Pancreas (tissue), 10 donors: ENCODE measurements around the gene CA4. TPM values are rescaled to one million over a fixed set of nuclear protein-coding genes. Genes with fewer than 3 reads are reported as not detected.

Experiments used
- ATAC-seq, 4 donors: fragments of 200-7000 bp; cut with Tn5 transposase; one replicate each; pipeline versions ENCODE4 v1.8.0 to v1.9.1; 2020; ENCODE audit warnings: mild to moderate bottlenecking in 4 of 4, moderate library complexity in 4 of 4
- DNase-seq, 6 donors: peaks; one replicate each; pipeline ENCODE4 v3.0.0-alpha.2; 2020
- FAIRE-seq: peaks from 2 replicates; lab custom pipeline; 2012; peaks lifted over from hg19 to GRCh38; lab: Jason Lieb, UNC
- H3K27ac ChIP-seq, 4 donors: fragments of 200-600 bp; sonication (generic); 1 replicate in 3 of 4; 2 replicates in 1 of 4; pipeline versions ENCODE4 v1.5.0 to v1.8.0; 2020
- H3K27me3 ChIP-seq, 4 donors: fragments of 200-600 bp; one replicate each; pipeline ENCODE4 v1.8.0; 2021
- H3K36me3 ChIP-seq, 3 donors: fragments of 200-600 bp; sonication (generic) in 1 of 3; one replicate each; pipeline versions ENCODE4 v1.5.0 to v1.8.0; 2020 to 2021
- H3K4me1 ChIP-seq, 3 donors: fragments of 200-600 bp; one replicate each; pipeline ENCODE4 v1.8.0; 2021
- H3K4me3 ChIP-seq, 4 donors: fragments of 200-600 bp; sonication (generic) in 2 of 4; one replicate each; pipeline versions ENCODE4 v1.5.0 to v1.8.0; 2020 to 2021
- H3K9me3 ChIP-seq, 4 donors: fragments of 200-600 bp; one replicate each; pipeline ENCODE4 v1.8.0; 2021
- WGBS, 2 donors: extraction: QIAGEN DNeasy Blood & Tissue Kit; methylation state at CpG; one replicate each; pipeline ENCODE4 v1.1.7; 2013; 5-methylcytosine and 5-hydroxymethylcytosine counted together
- intact Hi-C, 3 donors: fragments of 100-400 bp; cut with DNase I; formaldehyde crosslinking; loops; one replicate each; pipeline versions ENCODE4 v1.11.1 to v1.14.2; 2022
- polyA plus RNA-seq, 2 donors: library from polyadenylated mRNA; stranded (reverse); fragments of 200-250 nt; gene quantifications; one replicate each; pipeline ENCODE4 v1.2.3, GENCODE V29; 2013
- total RNA-seq, 6 donors: library from RNA; stranded (reverse); fragmentation: NEBNext Ultra II Directional in 4 of 6; extraction: Animal tissue kit (Norgen Biotek cat#: 25700) in 4 of 6; gene quantifications; one replicate each; pipeline versions ENCODE4 v1.2.1 to v1.2.4, GENCODE V29; 2021 to 2023
- TF ChIP-seq, protein P1 (sequence below), 4 donors: fragments of 200-600 bp; sonication (generic) in 3 of 4; IDR thresholded peaks; one replicate each; pipeline versions ENCODE4 v1.5.0 to v1.8.0; 2021; ENCODE audit warnings: antibody characterized with exemption in 4 of 4
- donor health status: healthy with polysubstance abuse.
- donor health status: DM: no; HTN: no; CAD: no; lungs with moderate emphysema.
- donor health status: DM: no; HTN: no; CAD: no.
- donor health status: control.
- donor health status: control.
- donor health status: Bipolar disorder and iron deficiency.
- donor health status: DM: yes; HTN: yes; CAD: no.
- donor health status: DM: no; HTN: no; CAD: no.
- donor health status: DM: no; HTN: no; CAD: no.
- donor health status: DM: yes; HTN: yes; CAD: no.

Gene CA4
- total and polyA plus RNA-seq, 8 donors: 7.5 to 75.7 (median 20.0) TPM

- 36 to 39% methylated on average over 17 of the region's 17 CpGs for WGBS, 2 donors
- Histone ChIP-seq H3K4me1 (peaks cover 4 to 11% (median 5%) of the 10 kb centered on the region in 3 donors), H3K4me3 (no peak overlapping the region), H3K9me3 (no peaks in the 10 kb centered on the region), H3K27ac (no peak overlapping the region), H3K27me3 (peaks cover 0 to 6% (median 0%) of the 10 kb centered on the region in 4 donors), H3K36me3 (no peaks in the 10 kb centered on the region)
- intact Hi-C loops: no loop called here
- TF ChIP-seq, protein P1, sequence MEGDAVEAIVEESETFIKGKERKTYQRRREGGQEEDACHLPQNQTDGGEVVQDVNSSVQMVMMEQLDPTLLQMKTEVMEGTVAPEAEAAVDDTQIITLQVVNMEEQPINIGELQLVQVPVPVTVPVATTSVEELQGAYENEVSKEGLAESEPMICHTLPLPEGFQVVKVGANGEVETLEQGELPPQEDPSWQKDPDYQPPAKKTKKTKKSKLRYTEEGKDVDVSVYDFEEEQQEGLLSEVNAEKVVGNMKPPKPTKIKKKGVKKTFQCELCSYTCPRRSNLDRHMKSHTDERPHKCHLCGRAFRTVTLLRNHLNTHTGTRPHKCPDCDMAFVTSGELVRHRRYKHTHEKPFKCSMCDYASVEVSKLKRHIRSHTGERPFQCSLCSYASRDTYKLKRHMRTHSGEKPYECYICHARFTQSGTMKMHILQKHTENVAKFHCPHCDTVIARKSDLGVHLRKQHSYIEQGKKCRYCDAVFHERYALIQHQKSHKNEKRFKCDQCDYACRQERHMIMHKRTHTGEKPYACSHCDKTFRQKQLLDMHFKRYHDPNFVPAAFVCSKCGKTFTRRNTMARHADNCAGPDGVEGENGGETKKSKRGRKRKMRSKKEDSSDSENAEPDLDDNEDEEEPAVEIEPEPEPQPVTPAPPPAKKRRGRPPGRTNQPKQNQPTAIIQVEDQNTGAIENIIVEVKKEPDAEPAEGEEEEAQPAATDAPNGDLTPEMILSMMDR (IDR thresholded peaks at IDR 0.05): no peak
- peak in 1 of 6 donors; percentile 14 for DNase-seq
- no peak for FAIRE-seq
- ATAC-seq: no peak
Measured at GRCh38 chr17:60145006-60145935, 4.5 kb upstream of the CA4 start.

GRCh38 chr17:60146206-60146605, 3.6 kb upstream of the CA4 start:
- no peak for FAIRE-seq
- no peak for ATAC-seq
- H3K36me3 ChIP-seq: no peaks in the 10 kb centered on the region
- 79 to 81% methylated on average over 2 of the region's 2 CpGs for WGBS, 2 donors
- intact Hi-C loops: no loop called here
- H3K4me3 ChIP-seq: no peak overlapping the region
- H3K9me3 ChIP-seq: no peaks in the 10 kb centered on the region
- H3K4me1 ChIP-seq: peaks cover 4 to 8% (median 4%) of the 10 kb centered on the region in 3 donors
- H3K27ac ChIP-seq: no peak overlapping the region
- TF ChIP-seq, protein P1 (IDR thresholded peaks at IDR 0.05): no peak
- H3K27me3 ChIP-seq: peaks cover 0 to 9% (median 3%) of the 10 kb centered on the region in 4 donors
- peak in 1 of 6 donors; percentile 2 for DNase-seq

DNA sequence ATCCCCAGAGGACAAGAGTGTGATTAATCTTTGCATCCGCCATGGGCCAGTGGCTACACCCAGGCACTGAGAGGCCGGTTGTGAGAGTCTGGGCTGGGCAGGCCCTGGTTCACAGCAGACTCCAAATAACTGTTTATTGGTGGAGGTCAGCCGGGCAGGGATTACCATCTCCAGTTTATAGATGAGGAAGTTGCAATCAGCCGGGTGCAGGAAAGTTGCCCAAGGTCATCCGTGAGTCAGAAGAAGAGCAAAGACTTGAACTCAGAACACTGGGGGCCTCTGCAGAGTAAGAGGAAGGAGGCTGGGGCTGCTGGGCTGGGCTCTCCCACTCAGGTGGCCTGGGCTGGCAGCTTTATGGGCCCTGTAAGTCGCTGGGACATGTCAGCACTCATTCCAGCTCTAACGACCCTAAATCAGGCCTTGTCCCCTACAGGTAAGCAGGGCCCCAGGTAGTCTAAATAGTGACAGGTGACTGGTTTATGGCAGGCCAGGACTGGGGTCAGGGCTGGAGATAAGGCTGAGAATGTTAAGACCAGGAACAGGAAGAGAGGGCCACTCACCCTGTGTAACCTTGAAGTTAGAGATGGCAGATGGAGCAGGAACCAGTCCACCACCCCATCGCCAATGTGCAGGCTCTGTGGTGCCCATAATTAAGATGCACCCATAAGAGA, 2.1 kb upstream of the CA4 start:
- 61 to 62% methylated on average over 8 of the region's 8 CpGs for WGBS, 2 donors
- no peak for FAIRE-seq
- H3K4me1 ChIP-seq: peaks cover 0 to 7% (median under 1%) of the 10 kb centered on the region in 3 donors
- intact Hi-C loops: no loop called here
- peaks cover 0 to 9% (median 3%) of the 10 kb centered on the region in 4 donors for H3K27me3 ChIP-seq
- no peaks in the 10 kb centered on the region for H3K9me3 ChIP-seq
- peak in 1 of 6 donors; percentile 35 for DNase-seq
- no peak for ATAC-seq
- peak overlapping the region in 1 of 4 donors; percentile 28 for H3K27ac ChIP-seq
- no peaks in the 10 kb centered on the region for H3K36me3 ChIP-seq
- H3K4me3 ChIP-seq: no peak overlapping the region
- TF ChIP-seq, protein P1 (IDR thresholded peaks at IDR 0.05): no peak

DNA sequence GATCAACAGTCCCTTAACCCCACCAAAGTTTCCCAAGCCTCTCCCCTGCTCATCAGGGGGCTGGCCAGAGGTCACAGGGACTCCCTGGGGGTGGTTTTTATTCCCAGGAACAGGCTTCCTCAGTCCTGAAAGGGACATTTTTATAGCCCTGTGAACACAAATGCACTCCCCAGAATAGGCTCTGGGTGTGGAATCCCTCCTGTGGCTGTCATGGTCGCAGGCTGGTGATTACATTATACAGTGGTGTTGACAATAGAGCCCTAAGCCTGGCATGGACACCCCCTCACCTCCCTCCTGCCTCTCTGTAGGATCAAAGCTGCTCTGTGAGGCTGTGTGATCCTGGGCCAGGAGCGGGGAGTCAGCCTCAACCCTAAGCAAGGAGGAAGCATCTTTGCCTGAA, 1.4 kb upstream of the CA4 start:
- H3K36me3 ChIP-seq: no peaks in the 10 kb centered on the region
- H3K9me3 ChIP-seq: no peaks in the 10 kb centered on the region
- intact Hi-C loops: no loop called here
- 63 to 67% methylated on average over 2 of the region's 2 CpGs for WGBS, 2 donors
- peaks cover 0 to 9% (median 3%) of the 10 kb centered on the region in 4 donors for H3K27me3 ChIP-seq
- no peak overlapping the region for H3K4me3 ChIP-seq
- peaks cover 0 to 7% (median 0%) of the 10 kb centered on the region in 3 donors for H3K4me1 ChIP-seq
- TF ChIP-seq, protein P1 (IDR thresholded peaks at IDR 0.05): no peak
- DNase-seq (no peak), ATAC-seq (no peak), FAIRE-seq (no peak)
- H3K27ac ChIP-seq: peak overlapping the region in 1 of 4 donors; percentile 4
